Fibroblast of the aortic adventitia (primary cell): ENCODE data around the gene LYVE1. TPM values are rescaled to one million over a fixed set of nuclear protein-coding genes. Genes with fewer than 3 reads are reported as not detected.

Experiments used
- DNase-seq: peaks from one replicate; pipeline ENCODE4 v3.0.0-alpha.2; 2010; ENCODE audit warnings: low read depth
- H3K4me3 ChIP-seq: 2 replicates; pipeline ENCODE4 v1.5.1; 2011; ENCODE audit warnings: low read depth, mild to moderate bottlenecking, control low read depth, low read length, moderate library complexity
- CTCF ChIP-seq: IDR thresholded peaks from 2 replicates; pipeline ENCODE4 v1.5.1; 2011; ENCODE audit warnings: mild to moderate bottlenecking, low read length, control low read depth, inconsistent platforms; ENCODE audit not compliant: insufficient read depth
- total RNA-seq: library from RNA; depleted of rRNA; stranded (reverse); fragments of >200 nt; gene quantifications from 2 replicates; pipeline ENCODE4 v1.2.3, GENCODE V29; 2012; ENCODE audit warnings: low replicate concordance

LYVE1 gene
- total RNA-seq, 1 donor = not detected

GRCh38 chr11:10532526-10532925 is 35.9 kb downstream of the LYVE1 start:
- no peak overlapping the region for H3K4me3 ChIP-seq
- no peak for DNase-seq
- no peak for TF ChIP-seq CTCF

GRCh38 chr11:10529279-10529678 is 39.2 kb downstream of the LYVE1 start:
- DNase-seq = peak; percentile 32
- TF ChIP-seq CTCF = no peak
- H3K4me3 ChIP-seq = no peak overlapping the region

- H3K4me3 ChIP-seq = no peak overlapping the region
- TF ChIP-seq CTCF = no peak
- no peak for DNase-seq
These were observed 40.3 kb downstream of the LYVE1 start for GRCh38 chr11:10528121-10528520.

- no peak overlapping the region for H3K4me3 ChIP-seq
- DNase-seq = no peak
- no peak for TF ChIP-seq CTCF
These were observed 41.2 kb downstream of the LYVE1 start for GRCh38 chr11:10526974-10527918.

DNA sequence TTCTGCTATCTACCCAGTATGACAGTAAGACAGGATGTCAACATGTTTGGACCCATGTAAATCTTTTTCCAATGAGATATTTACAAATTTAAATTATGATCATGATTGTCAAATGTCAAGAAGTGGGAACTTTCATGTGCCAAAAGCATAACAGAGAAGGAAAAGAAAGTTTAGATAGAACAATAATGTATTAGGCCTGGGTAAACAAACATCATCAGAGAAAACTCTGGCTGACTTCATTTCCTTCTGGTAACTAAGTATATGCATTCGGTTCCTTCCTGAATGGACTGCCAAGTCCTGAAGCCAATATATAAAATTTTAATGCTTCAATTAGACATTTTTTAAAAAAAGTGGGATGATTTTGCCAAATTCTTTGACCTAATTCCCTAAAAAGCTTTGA is 44.0 kb downstream of the LYVE1 start:
- no peak for DNase-seq
- no peak for TF ChIP-seq CTCF
- no peak overlapping the region for H3K4me3 ChIP-seq

DNA sequence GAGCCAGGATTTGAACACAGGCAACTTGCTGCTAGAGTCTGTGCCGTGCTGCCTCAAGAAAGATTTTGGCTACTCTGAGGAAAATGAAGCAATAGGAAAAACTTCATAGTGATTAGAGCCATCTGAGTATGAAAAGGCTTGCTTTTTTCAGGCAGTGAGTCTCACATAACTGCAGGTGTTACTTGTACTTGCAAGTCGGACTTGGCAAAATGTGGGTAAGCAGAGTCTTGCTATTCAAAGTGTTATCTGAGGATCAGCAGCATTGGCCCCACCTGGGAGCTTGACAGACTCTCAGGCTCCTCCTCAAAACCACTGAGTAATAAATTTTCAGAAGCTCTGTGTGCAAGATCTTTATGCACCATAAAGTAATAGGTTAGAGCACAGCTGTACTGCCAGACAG is 45.5 kb downstream of the LYVE1 start:
- peak; percentile 13 for DNase-seq
- no peak for TF ChIP-seq CTCF
- H3K4me3 ChIP-seq = no peak overlapping the region
